ENCODE data around the gene SCUBE2. TPM values are rescaled to one million over a fixed set of nuclear protein-coding genes. Genes with fewer than 3 reads are reported as not detected.

Gene SCUBE2
- total RNA-seq: 29.2 TPM
- long read RNA-seq, partial matches to known transcripts: 9 of 16 reads
- long read RNA-seq, other reads (novel, unspliced or antisense): 7 of 16 reads

- DNase-seq (ENCODE audit: low spot score): no peak
Observed at GRCh38 chr11:9091044-9091922, at the start of gene SCUBE2. TSS of gene SCUBE2 (minus strand) at chr11:9091599. CDS start at chr11:9091528, 71 bp downstream.

- DNase-seq (ENCODE audit: low spot score): no peak
Observed at GRCh38 chr11:9141186-9141585, 49.8 kb upstream of the SCUBE2 start.

- no peak for DNase-seq (ENCODE audit: low spot score)
Observed at GRCh38 chr11:9139628-9140357, 48.4 kb upstream of the SCUBE2 start.

- no peak for DNase-seq (ENCODE audit: low spot score)
Observed at GRCh38 chr11:9138612-9139579, 47.5 kb upstream of the SCUBE2 start.

GRCh38 chr11:9138133-9138453 is 46.7 kb upstream of the SCUBE2 start:
- no peak for DNase-seq (ENCODE audit: low spot score)

- DNase-seq (ENCODE audit: low spot score): no peak
Observed at GRCh38 chr11:9137293-9138132, 46.1 kb upstream of the SCUBE2 start.

GRCh38 chr11:9136741-9137140 is 45.3 kb upstream of the SCUBE2 start:
- DNase-seq (ENCODE audit: low spot score): no peak

- no peak for DNase-seq (ENCODE audit: low spot score)
Observed at GRCh38 chr11:9133956-9134355, 42.6 kb upstream of the SCUBE2 start.

- no peak for DNase-seq (ENCODE audit: low spot score)
Observed at GRCh38 chr11:9132203-9132878, 40.9 kb upstream of the SCUBE2 start.

- no peak for DNase-seq (ENCODE audit: low spot score)
Observed at GRCh38 chr11:9130297-9130696, 38.9 kb upstream of the SCUBE2 start.

GRCh38 chr11:9126636-9127035 is 35.2 kb upstream of the SCUBE2 start:
- no peak for DNase-seq (ENCODE audit: low spot score)

- no peak for DNase-seq (ENCODE audit: low spot score)
Observed at GRCh38 chr11:9125185-9125886, 33.9 kb upstream of the SCUBE2 start.

- no peak for DNase-seq (ENCODE audit: low spot score)
Observed at GRCh38 chr11:9123595-9124304, 32.4 kb upstream of the SCUBE2 start.

GRCh38 chr11:9121469-9121796 is 30.0 kb upstream of the SCUBE2 start:
- DNase-seq (ENCODE audit: low spot score): no peak

- DNase-seq (ENCODE audit: low spot score): no peak
Observed at GRCh38 chr11:9120664-9121468, 29.5 kb upstream of the SCUBE2 start.

GRCh38 chr11:9118277-9118676 is 26.9 kb upstream of the SCUBE2 start:
- no peak for DNase-seq (ENCODE audit: low spot score)

- no peak for DNase-seq (ENCODE audit: low spot score)
Observed at GRCh38 chr11:9112075-9112474, 20.7 kb upstream of the SCUBE2 start.
